ENCODE data around the gene IQGAP1.

The IQGAP1 gene

DNA sequence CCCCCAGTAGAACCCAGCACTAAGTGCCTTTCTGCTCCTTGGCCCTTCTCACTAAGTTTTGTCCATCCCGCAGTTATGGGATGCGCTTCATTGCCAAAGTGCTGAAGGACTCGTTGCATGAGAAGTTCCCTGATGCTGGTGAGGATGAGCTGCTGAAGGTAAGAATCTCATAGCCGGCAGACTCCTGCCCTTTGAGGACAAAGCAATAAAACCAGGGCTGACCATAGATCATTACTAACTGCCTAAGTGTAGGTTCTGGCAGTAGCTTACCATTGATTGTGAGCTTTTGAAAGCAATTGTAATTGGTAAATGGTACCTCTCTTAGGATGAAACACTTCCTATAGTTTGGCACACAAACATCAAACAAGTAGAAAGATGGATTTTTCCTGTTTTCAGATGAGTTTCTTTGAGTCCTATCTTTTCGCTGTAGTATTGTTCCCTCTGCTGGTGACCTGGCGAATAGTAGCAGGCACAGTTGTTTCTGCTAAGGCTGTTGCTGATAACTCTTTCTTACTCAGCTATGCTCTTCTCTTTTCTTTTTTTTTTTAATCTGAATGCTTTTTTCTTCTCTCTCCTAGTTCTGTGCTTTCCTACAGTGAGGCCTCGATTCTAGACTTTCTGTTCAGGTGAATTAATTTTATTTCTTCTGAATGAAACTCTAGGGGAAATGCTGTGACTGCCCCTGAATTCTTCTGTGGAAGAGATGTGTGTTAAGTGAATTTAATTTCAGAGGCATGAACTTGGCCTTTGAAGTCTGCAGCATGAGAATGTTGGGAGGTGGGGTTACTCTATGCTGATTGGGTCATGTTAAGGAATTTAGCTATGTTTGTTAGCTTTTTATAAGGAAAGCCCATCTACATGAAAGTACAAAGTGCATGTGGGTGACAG is 94.3 kb downstream of the IQGAP1 start:
- H3K4me1 ChIP-seq = peaks cover 6% of the 10 kb centered on the region
- H2AFZ ChIP-seq = no peak overlapping the region
- peak overlapping the region; percentile 21 for H3K27ac ChIP-seq
- H3K9me3 ChIP-seq (ENCODE audit: control insufficient read depth, low read length) = no peaks in the 10 kb centered on the region
- no peaks in the 10 kb centered on the region for H3K79me2 ChIP-seq
- TF ChIP-seq, protein P1, sequence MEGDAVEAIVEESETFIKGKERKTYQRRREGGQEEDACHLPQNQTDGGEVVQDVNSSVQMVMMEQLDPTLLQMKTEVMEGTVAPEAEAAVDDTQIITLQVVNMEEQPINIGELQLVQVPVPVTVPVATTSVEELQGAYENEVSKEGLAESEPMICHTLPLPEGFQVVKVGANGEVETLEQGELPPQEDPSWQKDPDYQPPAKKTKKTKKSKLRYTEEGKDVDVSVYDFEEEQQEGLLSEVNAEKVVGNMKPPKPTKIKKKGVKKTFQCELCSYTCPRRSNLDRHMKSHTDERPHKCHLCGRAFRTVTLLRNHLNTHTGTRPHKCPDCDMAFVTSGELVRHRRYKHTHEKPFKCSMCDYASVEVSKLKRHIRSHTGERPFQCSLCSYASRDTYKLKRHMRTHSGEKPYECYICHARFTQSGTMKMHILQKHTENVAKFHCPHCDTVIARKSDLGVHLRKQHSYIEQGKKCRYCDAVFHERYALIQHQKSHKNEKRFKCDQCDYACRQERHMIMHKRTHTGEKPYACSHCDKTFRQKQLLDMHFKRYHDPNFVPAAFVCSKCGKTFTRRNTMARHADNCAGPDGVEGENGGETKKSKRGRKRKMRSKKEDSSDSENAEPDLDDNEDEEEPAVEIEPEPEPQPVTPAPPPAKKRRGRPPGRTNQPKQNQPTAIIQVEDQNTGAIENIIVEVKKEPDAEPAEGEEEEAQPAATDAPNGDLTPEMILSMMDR (IDR thresholded peaks at IDR 0.05) = peak; percentile 58
- H3K36me3 ChIP-seq (ENCODE audit: control insufficient read depth, insufficient read depth, low read length) = no peaks in the 10 kb centered on the region
- no peak overlapping the region for H3K4me3 ChIP-seq (ENCODE audit: low read depth, low read length)
- H3K4me2 ChIP-seq (ENCODE audit: low read length) = no peak overlapping the region
- no peaks in the 10 kb centered on the region for H3K27me3 ChIP-seq (ENCODE audit: control insufficient read depth, insufficient read depth, low read length)
- H3K9ac ChIP-seq = no peak overlapping the region

- TF ChIP-seq, protein P1 (IDR thresholded peaks at IDR 0.05) = no peak
- Histone ChIP-seq H3K4me2 (ENCODE audit: low read length) (no peak overlapping the region), H3K36me3 (ENCODE audit: control insufficient read depth, insufficient read depth, low read length) (no peaks in the 10 kb centered on the region), H3K27me3 (ENCODE audit: control insufficient read depth, insufficient read depth, low read length) (no peaks in the 10 kb centered on the region), H3K4me1 (peaks cover 6% of the 10 kb centered on the region), H3K4me3 (ENCODE audit: low read depth, low read length) (no peak overlapping the region), H3K9ac (no peak overlapping the region), H3K27ac (no peak overlapping the region), H2AFZ (no peak overlapping the region), H3K79me2 (no peaks in the 10 kb centered on the region), H3K9me3 (ENCODE audit: control insufficient read depth, low read length) (no peaks in the 10 kb centered on the region)
Measured at GRCh38 chr15:90483012-90483307, 94.9 kb downstream of the IQGAP1 start.

- Histone ChIP-seq H3K79me2 (no peaks in the 10 kb centered on the region), H2AFZ (no peak overlapping the region), H3K36me3 (ENCODE audit: control insufficient read depth, insufficient read depth, low read length) (no peaks in the 10 kb centered on the region), H3K9ac (no peak overlapping the region), H3K4me1 (peaks cover 6% of the 10 kb centered on the region), H3K4me3 (ENCODE audit: low read depth, low read length) (no peak overlapping the region), H3K9me3 (ENCODE audit: control insufficient read depth, low read length) (no peaks in the 10 kb centered on the region), H3K27ac (no peak overlapping the region), H3K27me3 (ENCODE audit: control insufficient read depth, insufficient read depth, low read length) (no peaks in the 10 kb centered on the region), H3K4me2 (ENCODE audit: low read length) (no peak overlapping the region)
- TF ChIP-seq, protein P1 (IDR thresholded peaks at IDR 0.05) = no peak
Measured at GRCh38 chr15:90483637-90484036, 95.6 kb downstream of the IQGAP1 start.

DNA sequence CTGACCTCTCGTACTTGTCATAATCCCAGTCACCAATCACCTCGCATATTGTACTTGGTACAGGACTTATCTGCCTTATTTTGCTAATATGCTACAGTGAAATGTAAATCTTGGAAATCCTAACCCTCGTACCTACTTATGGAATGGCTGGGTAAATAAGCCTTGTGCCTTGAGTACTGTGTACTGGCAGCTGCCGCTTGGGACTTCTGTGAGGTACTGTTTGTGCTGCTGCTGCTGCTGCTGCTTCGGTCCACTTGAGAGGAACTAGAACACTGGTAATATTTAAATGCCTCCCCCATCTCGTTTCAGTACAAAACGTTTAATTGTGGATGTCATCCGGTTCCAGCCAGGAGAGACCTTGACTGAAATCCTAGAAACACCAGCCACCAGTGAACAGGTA is 99.1 kb downstream of the IQGAP1 start:
- no peaks in the 10 kb centered on the region for H3K36me3 ChIP-seq (ENCODE audit: control insufficient read depth, insufficient read depth, low read length)
- H3K27me3 ChIP-seq (ENCODE audit: control insufficient read depth, insufficient read depth, low read length) = no peaks in the 10 kb centered on the region
- TF ChIP-seq, protein P1 (IDR thresholded peaks at IDR 0.05) = no peak
- no peak overlapping the region for H3K9ac ChIP-seq
- no peak overlapping the region for H3K4me2 ChIP-seq (ENCODE audit: low read length)
- no peaks in the 10 kb centered on the region for H3K4me1 ChIP-seq
- no peak overlapping the region for H3K4me3 ChIP-seq (ENCODE audit: low read depth, low read length)
- H3K27ac ChIP-seq = no peak overlapping the region
- H3K79me2 ChIP-seq = no peaks in the 10 kb centered on the region
- no peak overlapping the region for H2AFZ ChIP-seq
- no peaks in the 10 kb centered on the region for H3K9me3 ChIP-seq (ENCODE audit: control insufficient read depth, low read length)

DNA sequence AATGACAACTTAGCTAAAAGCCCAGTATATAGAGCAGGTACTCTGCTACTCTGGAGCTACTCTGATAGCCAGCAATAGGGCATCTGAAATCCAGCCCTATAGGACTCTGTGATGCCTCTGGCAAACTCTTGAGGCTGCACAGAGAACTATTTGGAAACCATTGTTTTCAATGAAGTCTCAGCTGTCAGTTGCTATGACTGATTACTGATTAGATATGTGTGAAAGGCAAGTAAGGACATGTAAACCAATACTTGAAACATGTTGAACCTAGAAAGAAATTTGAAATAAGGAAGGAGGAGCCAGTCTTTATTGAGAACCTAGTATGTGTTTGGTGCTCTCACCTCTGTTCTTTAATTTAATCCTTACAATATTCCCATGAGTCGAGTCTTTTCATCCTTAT is 101.5 kb downstream of the IQGAP1 start:
- Histone ChIP-seq H2AFZ (no peak overlapping the region), H3K27me3 (ENCODE audit: control insufficient read depth, insufficient read depth, low read length) (no peaks in the 10 kb centered on the region), H3K27ac (no peak overlapping the region), H3K36me3 (ENCODE audit: control insufficient read depth, insufficient read depth, low read length) (no peaks in the 10 kb centered on the region), H3K9ac (no peak overlapping the region), H3K79me2 (no peaks in the 10 kb centered on the region), H3K4me2 (ENCODE audit: low read length) (no peak overlapping the region), H3K4me3 (ENCODE audit: low read depth, low read length) (no peak overlapping the region), H3K4me1 (no peaks in the 10 kb centered on the region), H3K9me3 (ENCODE audit: control insufficient read depth, low read length) (no peaks in the 10 kb centered on the region)
- TF ChIP-seq, protein P1 (IDR thresholded peaks at IDR 0.05) = no peak

All from parathyroid adenoma (tissue), 2 donors.